ENCODE results near the gene HASPIN. TPM values are rescaled to one million over a fixed set of nuclear protein-coding genes. Genes with fewer than 3 reads are reported as not detected.
A peak's percentile ranks its signal among the peaks of the same experiment; 100 is the strongest.

Gene HASPIN
- total and polyA plus RNA-seq, 9 of the 15 experiments (the other 6 are each of a cell fraction or from before 2014, with no cell fraction given): 0.81 to 13.5 (median 9.9) TPM

DNA sequence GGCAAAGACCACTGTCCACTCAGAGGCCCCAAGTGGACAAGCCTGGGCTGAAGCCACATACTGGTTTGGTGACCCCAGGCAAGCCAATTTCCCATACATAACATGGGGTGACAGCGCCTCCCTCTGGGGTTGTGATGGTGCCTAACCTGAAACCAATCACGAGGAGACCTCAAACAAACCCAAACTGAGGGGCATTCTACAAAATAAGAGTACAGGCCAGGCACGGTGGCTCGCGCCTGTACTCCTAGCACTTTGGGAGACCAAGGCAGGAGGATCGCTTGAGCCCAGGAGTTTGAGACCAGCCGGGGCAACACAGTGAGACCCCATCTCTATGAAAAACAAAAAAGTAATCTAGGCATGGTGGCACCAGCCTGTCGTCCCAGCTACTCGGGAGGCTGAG is 31.4 kb upstream of the HASPIN start:
- no peak overlapping the region for H3K9ac ChIP-seq (ENCODE audit: insufficient read depth in 1 of 2, low read depth in 2 of 2, low read length in 2 of 2)
- H3K27ac ChIP-seq (ENCODE audit: extremely low read depth, low read depth, low read length): no peak overlapping the region
- no peaks in the 10 kb centered on the region for H3K36me3 ChIP-seq (ENCODE audit: control insufficient read depth, insufficient read depth, low read length)
- BruUV-seq (replicated peaks): no TSS peak
- WGBS (ENCODE audit: insufficient coverage, low coverage, missing lambda C conversion rate): 7% methylated on average over 7 of the region's 9 CpGs
- intact Hi-C loops (cut with micrococcal nuclease) (loop anchor here (10.0 kb wide), 1 partner anchor 88 kb away; the partner anchor contains the start of gene TRPV1), in situ Hi-C loops (cut with MboI) (no loop called here)
- H3K4me2 ChIP-seq (ENCODE audit: insufficient read depth, low read length): no peak overlapping the region
- H3K79me2 ChIP-seq (ENCODE audit: control insufficient read depth, insufficient read depth, low read length): no peaks in the 10 kb centered on the region
- POLR2A ChIA-PET: interaction anchor here (0.6 kb wide), 1 partner anchor 254 kb away, joined by 3 read pairs; no protein-coding TSS in a partner anchor
- FAIRE-seq: peak; percentile 11
- no peak overlapping the region for H3K4me3 ChIP-seq
- peak in 2 of 4 experiments; percentile 37 to 39 for DNase-seq (ENCODE audit: extremely low read depth in 1 of 4, low spot score in 3 of 4)
- no peaks in the 10 kb centered on the region for H3K27me3 ChIP-seq (ENCODE audit: control insufficient read depth in 2 of 2, insufficient read depth in 2 of 2, low read length in 2 of 2)
- no peaks in the 10 kb centered on the region for H3K9me3 ChIP-seq (replicated peaks; ENCODE audit: control insufficient read depth, insufficient read depth, low read depth, low read length)
- CTCF ChIA-PET (ENCODE audit: low intra/inter-chr PET ratio): interaction anchor here (1.1 to 1.7 kb wide), 2 partner anchors 90 to 844 kb away, joined by 3 to 9 read pairs; no protein-coding TSS in a partner anchor
- ATAC-seq: peak; percentile 64
- no peaks in the 10 kb centered on the region for H4K20me1 ChIP-seq (replicated peaks; ENCODE audit: control insufficient read depth, insufficient read depth, low read length)
- H3K4me1 ChIP-seq (replicated peaks in 1 of 2; ENCODE audit: control insufficient read depth in 2 of 2, insufficient read depth in 2 of 2, low read length in 2 of 2): peaks cover 0 to 42% of the 10 kb centered on the region in 2 experiments; a peak in 2 of 5 replicates
- H3K9me1 ChIP-seq (ENCODE audit: control insufficient read depth, insufficient read depth, low read length): no peaks in the 10 kb centered on the region
- no peak for TF ChIP-seq NCOA2 (IDR thresholded peaks at IDR 0.05; ENCODE audit: partially characterized antibody in 2 of 2)
- peak; percentile 81 for TF ChIP-seq ZNF121 (CRISPR knock-in tag; conservative IDR thresholded peaks at IDR 0.05)
- peak in 1 of 2 experiments; percentile 51; a peak in 2 of 4 replicates for TF ChIP-seq RAD21 (CRISPR knock-in tag; conservative IDR thresholded peaks at IDR 0.05 in 1 of 2, IDR thresholded peaks at IDR 0.05 in 1 of 2)
- TF ChIP-seq, protein P1, sequence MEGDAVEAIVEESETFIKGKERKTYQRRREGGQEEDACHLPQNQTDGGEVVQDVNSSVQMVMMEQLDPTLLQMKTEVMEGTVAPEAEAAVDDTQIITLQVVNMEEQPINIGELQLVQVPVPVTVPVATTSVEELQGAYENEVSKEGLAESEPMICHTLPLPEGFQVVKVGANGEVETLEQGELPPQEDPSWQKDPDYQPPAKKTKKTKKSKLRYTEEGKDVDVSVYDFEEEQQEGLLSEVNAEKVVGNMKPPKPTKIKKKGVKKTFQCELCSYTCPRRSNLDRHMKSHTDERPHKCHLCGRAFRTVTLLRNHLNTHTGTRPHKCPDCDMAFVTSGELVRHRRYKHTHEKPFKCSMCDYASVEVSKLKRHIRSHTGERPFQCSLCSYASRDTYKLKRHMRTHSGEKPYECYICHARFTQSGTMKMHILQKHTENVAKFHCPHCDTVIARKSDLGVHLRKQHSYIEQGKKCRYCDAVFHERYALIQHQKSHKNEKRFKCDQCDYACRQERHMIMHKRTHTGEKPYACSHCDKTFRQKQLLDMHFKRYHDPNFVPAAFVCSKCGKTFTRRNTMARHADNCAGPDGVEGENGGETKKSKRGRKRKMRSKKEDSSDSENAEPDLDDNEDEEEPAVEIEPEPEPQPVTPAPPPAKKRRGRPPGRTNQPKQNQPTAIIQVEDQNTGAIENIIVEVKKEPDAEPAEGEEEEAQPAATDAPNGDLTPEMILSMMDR (IDR thresholded peaks at IDR 0.05 in 2 of 3, conservative IDR thresholded peaks at IDR 0.05 in 1 of 3; ENCODE audit: insufficient read depth in 2 of 3, low read depth in 1 of 3, low read length in 3 of 3): peak; percentile 44 to 50 (median 45)
- H2AFZ ChIP-seq (ENCODE audit: low read depth, low read length): no peak overlapping the region
